GM12801 (cell line): ENCODE results near the gene AADAT.

ENCODE experiments used
- TF ChIP-seq, protein P1 (sequence below): IDR thresholded peaks from one replicate; pipeline ENCODE4 v1.5.1; 2011; ENCODE audit warnings: control low read depth; ENCODE audit not compliant: insufficient read length; ENCODE audit errors: extremely low read depth

Gene AADAT

DNA sequence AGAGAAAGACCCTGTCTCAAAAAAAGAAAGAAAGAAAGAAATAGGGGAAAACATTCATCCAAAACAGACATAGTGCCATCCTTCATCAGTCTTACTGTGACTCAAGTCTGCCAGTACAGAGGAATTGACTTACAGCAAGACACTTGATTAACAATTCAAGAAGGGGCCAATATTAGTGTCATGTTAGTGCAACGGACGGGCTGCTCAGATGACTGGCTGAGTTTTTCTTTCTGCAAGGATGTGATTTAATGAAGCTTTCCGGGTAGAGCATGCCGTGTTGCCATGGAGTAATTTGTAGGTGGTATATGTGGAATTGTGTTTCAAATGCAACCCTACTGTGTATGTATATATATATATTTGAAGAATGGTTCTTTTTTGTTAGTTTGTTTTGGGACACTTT, 51.0 kb downstream of the AADAT start:
- TF ChIP-seq, protein P1, sequence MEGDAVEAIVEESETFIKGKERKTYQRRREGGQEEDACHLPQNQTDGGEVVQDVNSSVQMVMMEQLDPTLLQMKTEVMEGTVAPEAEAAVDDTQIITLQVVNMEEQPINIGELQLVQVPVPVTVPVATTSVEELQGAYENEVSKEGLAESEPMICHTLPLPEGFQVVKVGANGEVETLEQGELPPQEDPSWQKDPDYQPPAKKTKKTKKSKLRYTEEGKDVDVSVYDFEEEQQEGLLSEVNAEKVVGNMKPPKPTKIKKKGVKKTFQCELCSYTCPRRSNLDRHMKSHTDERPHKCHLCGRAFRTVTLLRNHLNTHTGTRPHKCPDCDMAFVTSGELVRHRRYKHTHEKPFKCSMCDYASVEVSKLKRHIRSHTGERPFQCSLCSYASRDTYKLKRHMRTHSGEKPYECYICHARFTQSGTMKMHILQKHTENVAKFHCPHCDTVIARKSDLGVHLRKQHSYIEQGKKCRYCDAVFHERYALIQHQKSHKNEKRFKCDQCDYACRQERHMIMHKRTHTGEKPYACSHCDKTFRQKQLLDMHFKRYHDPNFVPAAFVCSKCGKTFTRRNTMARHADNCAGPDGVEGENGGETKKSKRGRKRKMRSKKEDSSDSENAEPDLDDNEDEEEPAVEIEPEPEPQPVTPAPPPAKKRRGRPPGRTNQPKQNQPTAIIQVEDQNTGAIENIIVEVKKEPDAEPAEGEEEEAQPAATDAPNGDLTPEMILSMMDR = no peak

DNA sequence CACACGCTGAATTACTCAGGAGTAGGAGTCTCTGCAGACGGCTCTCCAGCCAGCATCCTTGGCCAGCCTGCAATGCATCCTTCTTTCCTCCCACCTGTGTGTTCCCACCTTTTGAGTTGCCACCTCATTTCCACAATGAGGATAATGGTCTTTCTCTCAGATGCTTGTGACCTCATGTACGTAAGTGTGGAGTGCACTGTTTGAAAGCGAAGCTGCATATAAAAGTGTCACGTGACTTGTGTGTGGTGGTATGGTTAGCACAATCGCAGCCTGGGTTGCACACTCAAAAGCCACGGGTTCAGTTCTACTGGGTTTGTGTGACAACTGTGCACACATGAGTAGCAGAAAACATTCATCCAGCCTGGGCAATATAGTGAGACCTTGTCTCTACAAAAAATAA, 51.5 kb downstream of the AADAT start:
- TF ChIP-seq, protein P1 = no peak

DNA sequence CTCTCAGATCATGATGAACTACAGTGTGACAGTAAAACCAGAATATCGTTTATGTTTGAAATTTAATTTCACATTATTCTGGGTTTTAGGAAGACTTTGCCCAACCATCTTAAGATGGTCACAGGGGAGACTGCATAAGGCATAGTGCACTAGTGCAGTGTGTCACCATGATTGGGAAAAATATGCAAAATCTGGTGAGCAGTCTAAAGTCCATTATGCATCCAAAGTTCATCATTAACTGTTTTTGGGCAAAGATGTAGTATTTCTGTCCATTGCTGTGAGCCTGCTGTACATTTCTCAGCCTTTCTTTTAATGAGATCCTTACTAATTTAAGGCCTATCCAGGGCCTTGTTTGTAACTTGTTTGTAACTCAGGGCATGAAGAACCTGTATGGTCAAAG, 52.3 kb downstream of the AADAT start:
- TF ChIP-seq, protein P1 = no peak

DNA sequence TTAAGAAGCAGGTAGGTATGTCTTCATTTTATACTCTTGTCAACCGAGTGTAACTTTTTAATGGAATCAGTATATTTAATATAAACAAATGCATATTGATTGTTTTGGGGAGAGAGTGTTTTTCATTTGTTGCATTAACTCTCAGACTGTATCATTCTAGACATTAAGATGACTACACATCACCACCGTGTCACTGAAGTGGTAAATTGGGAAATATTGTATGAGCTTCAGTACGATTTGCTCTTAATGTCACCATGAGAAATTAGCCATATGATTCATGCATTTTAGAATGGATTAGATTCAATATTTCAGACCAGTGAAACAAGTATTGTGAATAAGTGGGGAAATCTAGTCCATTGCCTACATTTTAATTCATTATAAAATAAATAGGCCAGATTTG, 53.9 kb downstream of the AADAT start:
- TF ChIP-seq, protein P1 = no peak

DNA sequence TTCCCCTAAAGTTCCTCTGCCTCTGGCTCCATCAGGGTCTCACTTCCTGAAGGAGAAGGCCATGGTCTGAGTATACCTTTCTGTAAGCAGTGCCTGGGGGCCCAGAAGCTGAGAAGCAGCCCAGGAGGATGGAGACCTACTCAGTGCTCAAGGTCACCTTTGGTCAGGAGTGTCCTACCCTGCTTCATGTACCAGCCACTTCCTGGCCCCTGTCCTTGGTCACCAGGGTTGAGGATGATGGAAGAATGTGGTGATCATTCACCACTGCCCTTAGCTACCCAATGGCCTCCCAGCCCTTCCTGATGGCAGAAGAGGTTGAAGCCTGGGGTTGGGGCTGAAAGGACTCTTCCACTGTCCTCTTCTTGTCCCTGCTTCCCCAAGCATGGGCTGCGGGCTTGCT, 54.5 kb downstream of the AADAT start:
- TF ChIP-seq, protein P1 = no peak

DNA sequence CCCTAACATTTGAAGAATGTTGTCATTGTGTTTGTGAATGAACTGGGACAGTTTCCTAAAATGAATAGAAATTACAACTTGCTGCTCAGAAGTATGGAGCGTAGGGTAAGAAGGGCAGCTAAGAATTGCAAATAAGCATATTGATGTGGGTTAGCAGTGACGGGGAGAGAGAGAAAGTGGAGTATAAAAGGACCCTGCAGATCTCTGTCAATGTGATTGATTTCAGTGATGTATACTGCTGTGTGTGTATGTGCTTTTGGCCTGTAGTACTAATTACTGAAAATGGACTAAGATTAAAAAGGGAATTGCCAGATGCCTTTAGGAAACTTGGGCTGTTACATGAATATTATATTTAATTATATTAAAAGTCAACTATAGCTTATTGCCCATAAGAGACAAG, 55.8 kb downstream of the AADAT start:
- TF ChIP-seq, protein P1 = no peak

DNA sequence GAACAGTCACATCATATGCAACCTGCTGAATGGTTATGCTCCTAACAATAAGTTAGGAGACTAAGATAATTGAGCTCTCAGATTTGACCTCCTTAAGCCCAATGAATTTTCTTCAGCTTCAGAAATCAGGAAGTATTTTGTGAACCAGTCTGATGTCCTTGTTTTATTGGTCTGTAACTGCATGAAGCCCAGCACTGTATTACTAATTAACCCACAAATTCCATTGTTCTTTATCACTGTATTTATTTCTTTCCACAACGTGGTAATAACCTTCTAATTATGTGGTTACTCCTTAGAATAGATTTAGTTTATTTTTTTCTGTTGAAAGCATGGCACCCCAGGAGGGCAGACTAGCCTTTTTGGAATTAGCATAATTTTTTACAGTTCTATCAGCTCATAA, 59.6 kb downstream of the AADAT start:
- TF ChIP-seq, protein P1 = no peak

DNA sequence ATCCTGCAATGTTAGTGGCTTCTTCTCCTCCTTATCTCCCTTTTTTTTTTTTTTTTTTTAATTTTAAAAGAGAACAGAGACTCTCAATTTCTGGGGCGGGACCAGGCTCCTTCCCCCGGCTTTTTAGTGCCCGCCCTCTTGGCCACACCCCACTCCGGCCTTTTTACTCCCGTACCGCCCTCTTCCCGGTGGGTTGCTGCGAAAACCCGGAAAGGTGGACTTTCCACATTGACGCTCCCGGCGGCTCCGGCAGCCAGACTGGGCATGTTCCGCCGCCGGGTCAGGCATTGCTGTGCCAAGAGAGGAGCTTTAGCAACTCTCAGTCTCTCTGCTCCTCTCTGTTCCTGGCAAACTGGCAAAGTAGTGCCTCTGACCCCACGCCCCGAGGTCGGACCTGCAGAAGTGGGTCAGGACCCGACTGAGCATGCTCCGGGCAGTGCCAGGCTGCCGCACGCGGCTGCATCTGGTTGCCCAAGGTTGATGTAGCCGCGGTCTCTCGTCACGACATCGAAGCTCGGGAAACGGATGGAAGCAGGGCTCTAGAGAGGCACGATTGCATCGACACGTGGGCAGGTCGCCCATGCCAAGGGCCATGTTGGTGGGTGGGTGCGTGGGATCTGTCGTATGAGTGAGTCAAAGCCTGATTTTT, 62.5 kb downstream of the AADAT start:
- TF ChIP-seq, protein P1 = no peak
